K562 (cell line): Measurements from ENCODE around the gene KCNMB2. TPM values are rescaled to one million over a fixed set of nuclear protein-coding genes. Genes with fewer than 3 reads are reported as not detected.
A peak's percentile ranks its signal among the peaks of the same experiment; 100 is the strongest.

Experiments used
- ATAC-seq: fragments of 200-7000 bp; cut with Tn5 transposase; 3 replicates; pipeline ENCODE4 v1.9.1; 2020; ENCODE audit warnings: moderate library complexity
- BruUV-seq: library from RNA; stranded (reverse); fragments of 400-500 nt; replicated peaks from 2 replicates; lab custom pipeline; 2021; lab: Mats Ljungman, UMichigan
- CTCF ChIA-PET: fragments of 300-600 bp; formaldehyde crosslinking; extraction: SDS; loops from one replicate; lab custom pipeline; 2021; ENCODE audit warnings: low intra/inter-chr PET ratio; lab: Yijun Ruan, JAX
- POLR2A ChIA-PET: fragments of 300-600, 350-650 bp; sonication (Branson Sonifier 250); formaldehyde crosslinking; extraction: SDS; loops from one replicate; lab custom pipeline; 2021; ENCODE audit warnings: antibody characterized with exemption, inconsistent platforms; lab: Yijun Ruan, JAX
- DNase-seq, 4 experiments: peaks; one replicate each; pipeline versions ENCODE4 v3.0.0 to v3.0.0-alpha.2; 2011 to 2018; ENCODE audit warnings: low spot score in 3 of 4, mixed read lengths in 3 of 4; ENCODE audit errors: extremely low read depth in 1 of 4
- FAIRE-seq: peaks from 2 replicates; lab custom pipeline; 2011; peaks lifted over from hg19 to GRCh38; lab: Jason Lieb, UNC
- H2AFZ ChIP-seq: 2 replicates; pipeline ENCODE4 v1.6.0; 2011; ENCODE audit warnings: low read depth, low read length, control low read depth, inconsistent platforms
- H3K27ac ChIP-seq: fragments of 200-600 bp; 3 replicates; pipeline ENCODE4 v1.8.0; 2011; ENCODE audit warnings: low read depth, mild to moderate bottlenecking, control low read depth, inconsistent platforms, low read length, moderate library complexity, mixed read lengths; ENCODE audit errors: extremely low read depth
- H3K27me3 ChIP-seq, 2 experiments: fragments of 300-600 bp in 1 of 2; 2 replicates in 1 of 2; 3 replicates in 1 of 2; pipeline versions ENCODE4 v1.6.0 to v1.8.0; 2011; ENCODE audit warnings: inconsistent platforms in 2 of 2, low read length in 2 of 2, mild to moderate bottlenecking in 1 of 2, mixed read lengths in 1 of 2, moderate library complexity in 1 of 2; ENCODE audit not compliant: control insufficient read depth in 2 of 2, insufficient read depth in 2 of 2
- H3K36me3 ChIP-seq: fragments of 300-600 bp; 3 replicates; pipeline ENCODE4 v1.8.0; 2011; ENCODE audit warnings: mild to moderate bottlenecking, low read length, inconsistent platforms; ENCODE audit not compliant: control insufficient read depth, insufficient read depth
- H3K4me1 ChIP-seq, 2 experiments: fragments of 200-600 bp in 1 of 2; replicated peaks in 1 of 2; 2 replicates in 1 of 2; 3 replicates in 1 of 2; pipeline versions ENCODE4 v1.5.1 to v1.8.0; 2011; ENCODE audit warnings: inconsistent platforms in 2 of 2, low read length in 2 of 2, mild to moderate bottlenecking in 1 of 2, mixed read lengths in 1 of 2, moderate library complexity in 1 of 2; ENCODE audit not compliant: control insufficient read depth in 2 of 2, insufficient read depth in 2 of 2
- H3K4me2 ChIP-seq: 2 replicates; pipeline ENCODE4 v1.6.1; 2011; ENCODE audit warnings: low read length, control low read depth, inconsistent platforms, mixed read lengths; ENCODE audit not compliant: insufficient read depth
- H3K4me3 ChIP-seq: fragments of 200-600 bp; sonication (generic), shearing (Covaris generic); 2 replicates; pipeline ENCODE4 v1.5.1; 2016; ENCODE audit warnings: control low read depth, inconsistent platforms
- H3K79me2 ChIP-seq: fragments of 200-600 bp; 3 replicates; pipeline ENCODE4 v1.8.0; 2011; ENCODE audit warnings: low read length, inconsistent platforms; ENCODE audit not compliant: control insufficient read depth, insufficient read depth
- H3K9ac ChIP-seq, 2 experiments: 2 replicates each; pipeline versions ENCODE4 v1.6.0 to v1.6.1; 2011; ENCODE audit warnings: low read depth in 2 of 2, low read length in 2 of 2, control low read depth in 1 of 2, inconsistent platforms in 1 of 2, mild to moderate bottlenecking in 1 of 2, mixed read lengths in 1 of 2; ENCODE audit not compliant: insufficient read depth in 1 of 2
- H3K9me1 ChIP-seq: one replicate; pipeline ENCODE4 v1.6.0; 2011; ENCODE audit warnings: inconsistent platforms, mild to moderate bottlenecking, low read length, moderate library complexity; ENCODE audit not compliant: control insufficient read depth, insufficient read depth
- H3K9me3 ChIP-seq: replicated peaks from 2 replicates; pipeline ENCODE4 v1.5.1; 2011; ENCODE audit warnings: low read depth, low read length, inconsistent platforms; ENCODE audit not compliant: control insufficient read depth, insufficient read depth
- H4K20me1 ChIP-seq: replicated peaks from 2 replicates; pipeline ENCODE4 v1.6.1; 2011; ENCODE audit warnings: low read length, inconsistent platforms, mixed read lengths; ENCODE audit not compliant: control insufficient read depth, insufficient read depth
- CBFA2T2 ChIP-seq: fragments of 450-650 bp; conservative IDR thresholded peaks from 2 replicates; pipeline ENCODE4 v1.6.1; 2017; ENCODE audit warnings: mild to moderate bottlenecking
- CBFA2T3 ChIP-seq: fragments of 450-650 bp; IDR thresholded peaks from 2 replicates; pipeline ENCODE4 v1.6.1; 2017
- CBX3 ChIP-seq, 2 experiments: IDR thresholded peaks; 1 replicate in 1 of 2; 2 replicates in 1 of 2; pipeline ENCODE4 v1.6.1; 2012; ENCODE audit warnings: inconsistent platforms in 2 of 2, low read length in 2 of 2, borderline replicate concordance in 1 of 2, control low read depth in 1 of 2
- FOXA3 ChIP-seq, 2 experiments: fragments of 450-650 bp in 1 of 2; sonication (generic) in 1 of 2; formaldehyde crosslinking; IDR thresholded peaks in 1 of 2; conservative IDR thresholded peaks in 1 of 2; 2 replicates each; pipeline versions ENCODE4 v1.4.0 to v1.8.0; 2020 to 2022; ENCODE audit warnings: mild to moderate bottlenecking in 2 of 2, missing genetic modification reagents in 1 of 2
- FOXJ3 ChIP-seq: sonication (generic); formaldehyde crosslinking; IDR thresholded peaks from 2 replicates; pipeline ENCODE4 v1.4.0; 2020; ENCODE audit warnings: mild to moderate bottlenecking, missing genetic modification reagents
- MAFK ChIP-seq: IDR thresholded peaks from 2 replicates; pipeline ENCODE4 v1.6.1; 2011; ENCODE audit warnings: low read length, improper control_type of control experiment
- PTBP1 ChIP-seq: fragments of 200-400 bp; formaldehyde crosslinking; IDR thresholded peaks from 2 replicates; pipeline ENCODE4 v1.6.1; 2017; ENCODE audit warnings: low read depth, low read length
- RAD51 ChIP-seq: fragments of 450-650 bp; IDR thresholded peaks from 2 replicates; pipeline ENCODE4 v1.7.1; 2016; ENCODE audit warnings: low read depth, mild to moderate bottlenecking, borderline replicate concordance
- TAL1 ChIP-seq: fragments of 450-650 bp; IDR thresholded peaks from 2 replicates; pipeline ENCODE4 v1.6.1; 2016; ENCODE audit warnings: mild to moderate bottlenecking
- TCF3 ChIP-seq: sonication (generic); formaldehyde crosslinking; IDR thresholded peaks from 2 replicates; pipeline ENCODE4 v1.4.0; 2020; ENCODE audit warnings: mild to moderate bottlenecking, missing genetic modification reagents
- TEAD4 ChIP-seq, 2 experiments: sonication (generic) in 1 of 2; formaldehyde crosslinking in 1 of 2; IDR thresholded peaks; 2 replicates each; pipeline versions ENCODE4 v1.6.1 to v1.8.0; 2012 to 2022; ENCODE audit warnings: borderline replicate concordance in 1 of 2, inconsistent platforms in 1 of 2, low read length in 1 of 2, mild to moderate bottlenecking in 1 of 2, missing genetic modification reagents in 1 of 2
- ZNF311 ChIP-seq: fragments of 250-450 bp; sonication (Bioruptor Pico); IDR thresholded peaks from 2 replicates; pipeline ENCODE4 v1.4.0; 2020; ENCODE audit warnings: mild to moderate bottlenecking, moderate library complexity
- WGBS: fragments of 100-300 bp; shearing (Covaris generic); methylation state at CpG from one replicate; pipeline ENCODE4 v1.1.6; 2016; ENCODE audit warnings: low coverage, mixed read lengths; ENCODE audit not compliant: insufficient coverage; ENCODE audit errors: missing lambda C conversion rate; 5-methylcytosine and 5-hydroxymethylcytosine counted together
- in situ Hi-C: fragments of 300-500 bp; cut with MboI; formaldehyde crosslinking; loops from 4 replicates; pipeline ENCODE4 v1.15.0; 2018; ENCODE audit warnings: inconsistent platforms, mixed read lengths
- intact Hi-C: fragments of 100-400 bp; cut with micrococcal nuclease; formaldehyde crosslinking; loops from 2 replicates; pipeline ENCODE4 v1.14.2; 2022
- polyA plus RNA-seq, 8 experiments: library from polyadenylated mRNA; depleted of rRNA in 4 of 8; stranded (reverse) in 5 of 8; unstranded in 3 of 8; fragments of >200 nt; fragmentation: Nextera tagmentation in 2 of 8; fragmentation: Illumina TruSeq in 1 of 8; extraction: Ambion mirVana in 2 of 8; extraction: Trizol in 1 of 8; gene quantifications; 2 replicates each; pipeline versions ENCODE4 v1.2.1 to v1.2.3, GENCODE V29; 2011 to 2014; ENCODE audit warnings: inconsistent platforms in 1 of 8, missing spikeins in 1 of 8
- total RNA-seq, 7 experiments: library from RNA; depleted of rRNA in 6 of 7; stranded (reverse); fragments of >200 nt in 6 of 7; fragmentation: Illumina TruSeq in 2 of 7; extraction: Trizol in 2 of 7; gene quantifications; 2 replicates each; pipeline versions ENCODE4 v1.2.1 to v1.2.3, GENCODE V29; 2011 to 2021; ENCODE audit warnings: low replicate concordance in 1 of 7

KCNMB2 gene
- total and polyA plus RNA-seq, 9 of the 15 experiments (the other 6 are each of a cell fraction or from before 2014, with no cell fraction given): 0.04 to 0.15 TPM; not detected in 7

DNA sequence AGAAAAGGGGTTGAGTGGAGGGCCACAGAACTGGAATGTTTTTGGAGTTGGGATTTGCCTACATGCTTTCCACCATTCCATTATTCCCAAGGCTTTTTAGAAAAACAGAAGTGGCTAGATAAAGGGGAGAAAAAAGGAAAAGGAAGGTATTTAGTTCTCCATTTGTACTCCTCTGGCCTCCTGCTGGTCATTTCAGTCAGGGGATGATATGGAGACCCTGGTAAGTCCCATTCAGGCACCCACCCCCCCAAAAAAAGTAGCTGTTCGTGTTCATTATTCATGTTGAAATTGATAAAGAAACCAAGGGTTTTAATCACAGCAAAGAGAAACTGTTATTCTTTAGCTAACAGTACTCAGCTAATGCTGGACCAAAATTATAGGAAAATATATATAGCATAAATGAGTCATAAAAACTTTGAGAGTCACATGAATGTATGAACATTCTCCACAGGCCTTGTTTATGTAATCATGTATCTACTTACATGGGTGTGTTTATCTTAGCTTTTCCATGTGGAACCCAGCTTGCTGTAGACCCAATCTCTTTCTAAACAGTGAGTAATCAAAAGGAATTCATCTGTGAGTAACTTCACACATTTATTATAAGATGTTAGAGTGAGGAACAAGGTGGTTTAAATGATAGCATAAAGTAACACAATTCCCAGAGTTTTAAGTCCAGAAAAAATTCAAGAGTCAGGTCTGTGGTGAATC, 167.2 kb downstream of the KCNMB2 start:
- Histone ChIP-seq H3K27ac (no peak overlapping the region), H3K9me1 (no peaks in the 10 kb centered on the region), H3K27me3 (no peaks in the 10 kb centered on the region), H3K79me2 (no peaks in the 10 kb centered on the region), H3K9ac (no peak overlapping the region), H4K20me1 (no peaks in the 10 kb centered on the region), H3K4me1 (no peaks in the 10 kb centered on the region), H3K9me3 (no peaks in the 10 kb centered on the region), H3K4me2 (no peak overlapping the region), H3K4me3 (no peak overlapping the region), H3K36me3 (no peaks in the 10 kb centered on the region), H2AFZ (no peak overlapping the region)
- ATAC-seq (no peak), FAIRE-seq (no peak), DNase-seq (peak in 2 of 4 experiments; percentile 14)
- no TSS peak for BruUV-seq
- no peak for TF ChIP-seq MAFK
- peak; percentile 37; the same call in 1 of the 2 replicates for TF ChIP-seq TAL1
- TF ChIP-seq RAD51: no peak
- TF ChIP-seq CBFA2T3: peak; percentile 62
- TF ChIP-seq FOXJ3 (CRISPR knock-in tag): no peak
- peak in 1 of 2 experiments; percentile 14; a peak in 1 of 4 replicates for TF ChIP-seq FOXA3 (CRISPR knock-in tag; conservative IDR thresholded peaks at IDR 0.05 in 1 of 2, IDR thresholded peaks at IDR 0.05 in 1 of 2)
- 0 out of 2 replicates have a peak, but pooled peaks have one; percentile 49 for TF ChIP-seq ZNF311 (CRISPR knock-in tag)
- TF ChIP-seq TEAD4 (IDR thresholded peaks at IDR 0.05; ENCODE audit: low read length): 0 out of 2 replicates have a peak, but pooled peaks have one; percentile 25
- TF ChIP-seq TEAD4 (CRISPR knock-in tag; IDR thresholded peaks at IDR 0.05; ENCODE audit: borderline replicate concordance): no peak
- no peak for TF ChIP-seq CBX3 (IDR thresholded peaks at IDR 0.05; ENCODE audit: borderline replicate concordance in 1 of 2, low read length in 2 of 2)
- TF ChIP-seq PTBP1: no peak
- peak; percentile 20; the same call in 1 of the 2 replicates for TF ChIP-seq TCF3 (CRISPR knock-in tag)
- TF ChIP-seq CBFA2T2: peak; percentile 44; the same call in 1 of the 2 replicates
- in situ Hi-C loops (no loop called here), intact Hi-C loops (no loop called here)
- POLR2A ChIA-PET: no interaction called here
- WGBS: 0% methylated on average over 1 of the region's 1 CpG
- CTCF ChIA-PET: no interaction called here
